ENCODE data around the gene PGPEP1. TPM values are rescaled to one million over a fixed set of nuclear protein-coding genes. Genes with fewer than 3 reads are reported as not detected.
"Not testable (repeated sequence)": the region's sequence is repeated elsewhere in the genome, so short reads cannot be mapped to it uniquely, and the experiment has no call there.

Gene PGPEP1
- total RNA-seq, 1 donor from 2014 or later: 5.4 TPM

- no peak for DNase-seq (ENCODE audit: low read depth)
- peak overlapping the region; percentile 90 for H3K4me3 ChIP-seq (ENCODE audit: low read depth, low read length)
- TF ChIP-seq CTCF (conservative IDR thresholded peaks at IDR 0.05; ENCODE audit: low read depth, low read length): peak; percentile 5
Observed at GRCh38 chr19:18340990-18341868, 831 bp downstream of the PGPEP1 start.

- DNase-seq (ENCODE audit: low read depth): no peak
- H3K4me3 ChIP-seq (ENCODE audit: low read depth, low read length): no peak overlapping the region
- TF ChIP-seq CTCF (conservative IDR thresholded peaks at IDR 0.05; ENCODE audit: low read depth, low read length): no peak
Observed at GRCh38 chr19:18342090-18342632, 1.8 kb downstream of the PGPEP1 start.

- no peak for DNase-seq (ENCODE audit: low read depth)
- no peak for TF ChIP-seq CTCF (conservative IDR thresholded peaks at IDR 0.05; ENCODE audit: low read depth, low read length)
- no peak overlapping the region for H3K4me3 ChIP-seq (ENCODE audit: low read depth, low read length)
Observed at GRCh38 chr19:18344582-18344950, 4.2 kb downstream of the PGPEP1 start.

DNA sequence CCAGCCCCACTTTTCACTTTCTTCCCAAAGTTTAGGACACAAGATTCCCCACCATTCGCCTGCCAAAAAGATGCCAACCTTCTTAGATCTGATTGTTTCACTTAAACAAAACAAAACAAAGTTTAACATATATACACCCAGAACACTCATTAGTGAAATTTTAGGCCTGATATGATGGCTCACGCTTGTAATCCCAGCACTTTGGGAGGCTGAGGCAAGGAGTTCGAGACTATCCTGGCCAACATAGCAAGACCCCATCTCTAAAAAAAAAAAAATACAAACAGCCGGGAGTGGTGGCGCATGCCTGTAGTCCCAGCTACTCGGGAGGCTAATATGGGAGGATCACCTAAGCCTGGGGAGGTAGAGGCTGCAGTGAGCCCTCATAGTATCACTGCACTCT, 4.9 kb downstream of the PGPEP1 start:
- DNase-seq (ENCODE audit: low read depth): no peak
- H3K4me3 ChIP-seq (ENCODE audit: low read depth, low read length): no peak overlapping the region
- no peak for TF ChIP-seq CTCF (conservative IDR thresholded peaks at IDR 0.05; ENCODE audit: low read depth, low read length)

DNA sequence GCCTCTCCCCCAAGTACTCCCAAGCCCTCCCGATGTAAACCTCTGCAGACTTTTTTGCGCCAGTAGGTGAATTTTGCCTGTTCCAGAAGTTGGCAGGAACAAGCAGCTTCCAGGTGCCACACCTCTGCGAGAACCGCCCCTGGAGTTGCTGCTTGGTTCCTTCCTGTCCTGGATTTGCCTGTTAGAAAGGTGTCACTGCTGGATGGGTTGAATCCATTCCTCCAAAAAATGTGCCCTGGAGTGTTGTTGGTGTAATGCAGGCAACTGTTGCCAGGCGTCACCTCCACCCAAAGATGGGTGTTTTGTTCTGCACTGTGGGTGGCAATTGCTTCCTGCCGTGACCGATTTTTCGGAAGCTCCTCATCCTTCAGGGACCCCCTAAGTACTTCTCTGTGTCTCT, 5.7 kb downstream of the PGPEP1 start:
- H3K4me3 ChIP-seq (ENCODE audit: low read depth, low read length): no peak overlapping the region
- DNase-seq (ENCODE audit: low read depth): no peak
- TF ChIP-seq CTCF (conservative IDR thresholded peaks at IDR 0.05; ENCODE audit: low read depth, low read length): no peak

GRCh38 chr19:18348171-18348570, 7.8 kb downstream of the PGPEP1 start:
- TF ChIP-seq CTCF (conservative IDR thresholded peaks at IDR 0.05; ENCODE audit: low read depth, low read length): no peak
- no peak overlapping the region for H3K4me3 ChIP-seq (ENCODE audit: low read depth, low read length)
- DNase-seq (ENCODE audit: low read depth): no peak

DNA sequence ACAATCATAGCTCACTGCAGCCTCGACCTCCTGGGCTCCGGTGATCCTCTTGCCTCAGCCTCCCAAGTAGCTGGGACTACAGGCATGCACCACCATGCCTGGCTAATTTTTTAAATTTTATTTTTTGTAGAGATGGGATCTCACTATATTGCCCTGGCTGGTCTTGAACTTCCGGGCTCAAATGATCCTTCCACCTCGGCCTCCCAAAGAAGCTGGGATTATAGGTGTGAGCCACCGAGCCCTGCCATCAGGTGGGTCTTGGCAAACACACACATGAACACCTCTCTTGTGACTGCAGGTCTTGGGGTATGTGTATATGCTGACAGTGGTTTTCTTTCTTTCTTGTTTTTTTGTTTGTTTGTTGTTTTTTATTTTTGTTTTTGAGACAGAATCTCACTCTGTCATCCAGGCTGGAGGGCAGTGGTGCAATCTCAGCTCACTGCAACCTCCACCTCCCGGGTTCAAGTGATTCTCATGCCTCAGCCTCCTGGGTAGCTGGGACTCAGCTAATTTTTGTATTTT, 8.5 kb downstream of the PGPEP1 start:
- DNase-seq (ENCODE audit: low read depth); H3K4me3 ChIP-seq (ENCODE audit: low read depth, low read length): not testable (repeated sequence)

All from epithelial cell of proximal tubule (primary cell).